ENCODE results near the gene CSTF1.

The CSTF1 gene

DNA sequence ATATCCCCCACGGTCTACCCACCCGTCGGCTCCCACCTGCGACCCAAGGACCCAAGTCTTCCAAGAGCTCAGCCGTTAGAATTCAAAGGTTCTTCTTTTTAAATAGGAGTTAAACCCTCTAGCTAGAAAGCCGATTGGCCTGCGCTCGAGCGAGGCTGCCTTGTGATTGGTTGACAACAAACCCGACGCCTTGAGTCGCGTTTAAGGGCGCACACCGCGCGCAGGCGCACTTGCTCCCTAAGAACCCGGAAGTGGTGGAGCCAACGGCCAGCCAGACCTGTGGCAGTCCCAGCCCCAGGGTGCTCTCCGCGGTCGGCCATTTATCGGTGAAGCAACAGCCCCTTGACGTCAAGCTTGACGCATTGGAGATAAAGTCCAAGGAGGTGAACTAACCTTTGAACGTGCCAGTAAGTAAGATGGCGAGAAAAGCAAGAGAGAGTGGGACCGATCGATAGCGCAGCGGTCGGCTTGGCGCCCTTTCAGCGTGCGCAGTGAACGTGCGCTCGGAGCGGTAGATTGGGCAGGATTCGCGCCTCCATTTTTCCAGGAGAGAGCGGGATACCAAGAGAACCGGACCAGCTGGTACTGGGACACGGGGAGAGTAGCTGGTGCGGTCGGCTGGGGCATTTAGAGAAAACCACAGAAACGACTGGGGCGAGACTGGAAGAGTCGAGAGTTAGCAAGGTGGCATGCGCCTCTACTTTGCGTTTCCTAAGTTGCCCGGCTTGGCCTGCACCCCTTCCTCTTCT lies at the start of gene CSTF1, which contains the start of gene AURKA:
Gene CSTF1, plus strand, starts transcription at position 514 of the 749 bp plus-strand sequence. CDS start 2,908 bp downstream, outside the sequence.
Gene AURKA, minus strand, starts transcription at position 84 of the 749 bp plus-strand sequence. CDS start 4,018 bp downstream, outside the sequence.
- peak; percentile 100 for DNase-seq

DNA sequence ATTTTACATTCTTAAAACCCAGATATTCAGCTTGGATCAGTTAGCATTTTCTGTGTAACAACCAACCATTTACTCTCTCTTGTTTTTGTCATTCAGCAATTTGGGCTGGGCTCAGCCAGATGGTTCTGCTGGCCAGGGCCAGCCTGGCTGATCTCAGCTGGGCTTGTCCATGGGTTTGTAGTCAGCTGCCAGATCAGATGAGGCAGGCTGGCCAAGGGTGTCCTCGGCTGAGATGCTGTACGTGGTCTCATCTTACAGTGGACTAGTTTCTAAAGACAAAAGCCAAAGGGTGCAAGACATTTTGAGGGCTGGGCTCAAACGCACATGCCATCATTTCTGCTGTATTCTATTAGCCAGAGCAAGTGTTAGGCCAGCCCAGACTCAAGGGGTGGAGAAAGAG lies 49.7 kb upstream of the CSTF1 start:
- DNase-seq = no peak

DNA sequence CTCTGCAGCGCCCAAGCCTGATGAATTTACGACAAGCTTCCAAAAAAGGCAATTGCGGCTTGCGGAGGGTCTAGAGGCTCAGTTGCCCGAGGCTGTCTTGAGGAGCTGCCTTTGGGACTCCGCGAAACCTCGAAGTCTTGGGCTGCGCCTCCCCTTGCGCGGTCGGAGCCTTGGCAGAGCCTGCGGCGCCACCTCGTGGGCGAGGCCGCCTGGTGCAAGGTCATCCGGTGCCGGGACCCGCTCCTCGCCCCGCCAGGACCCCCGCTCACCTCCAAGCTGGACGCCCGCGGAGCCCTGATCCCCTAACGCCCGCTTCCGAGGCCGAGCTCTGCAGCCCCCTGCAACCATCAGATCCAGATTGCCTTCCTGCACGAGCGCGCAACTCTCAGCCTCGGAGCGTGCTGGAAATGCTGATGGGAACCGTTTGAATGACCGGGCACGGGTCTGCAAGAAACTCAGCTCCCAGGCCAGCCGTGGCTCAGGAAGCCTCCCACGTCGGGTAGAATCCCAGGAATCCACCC lies 48.5 kb upstream of the CSTF1 start:
- peak; percentile 69 for DNase-seq

DNA sequence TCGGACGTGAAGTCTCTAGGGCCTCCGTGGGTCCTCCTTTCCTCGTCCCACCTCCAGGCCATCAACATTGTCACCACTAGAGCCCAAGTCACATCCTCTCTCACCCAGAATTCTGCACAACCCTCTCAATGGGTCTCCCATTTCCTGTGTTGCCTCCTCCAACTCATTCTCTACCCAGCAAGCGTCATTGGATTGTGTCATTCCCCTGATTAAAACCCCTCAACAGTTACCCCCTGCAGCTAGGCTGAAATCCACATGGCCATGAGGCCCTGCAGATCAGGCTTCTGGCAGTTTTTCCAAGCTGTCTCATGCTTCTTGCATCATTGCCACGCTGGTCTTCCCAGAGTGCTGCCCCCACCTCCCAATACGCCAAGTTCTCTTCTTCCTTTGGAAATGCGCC lies 46.5 kb upstream of the CSTF1 start:
- DNase-seq = no peak

DNA sequence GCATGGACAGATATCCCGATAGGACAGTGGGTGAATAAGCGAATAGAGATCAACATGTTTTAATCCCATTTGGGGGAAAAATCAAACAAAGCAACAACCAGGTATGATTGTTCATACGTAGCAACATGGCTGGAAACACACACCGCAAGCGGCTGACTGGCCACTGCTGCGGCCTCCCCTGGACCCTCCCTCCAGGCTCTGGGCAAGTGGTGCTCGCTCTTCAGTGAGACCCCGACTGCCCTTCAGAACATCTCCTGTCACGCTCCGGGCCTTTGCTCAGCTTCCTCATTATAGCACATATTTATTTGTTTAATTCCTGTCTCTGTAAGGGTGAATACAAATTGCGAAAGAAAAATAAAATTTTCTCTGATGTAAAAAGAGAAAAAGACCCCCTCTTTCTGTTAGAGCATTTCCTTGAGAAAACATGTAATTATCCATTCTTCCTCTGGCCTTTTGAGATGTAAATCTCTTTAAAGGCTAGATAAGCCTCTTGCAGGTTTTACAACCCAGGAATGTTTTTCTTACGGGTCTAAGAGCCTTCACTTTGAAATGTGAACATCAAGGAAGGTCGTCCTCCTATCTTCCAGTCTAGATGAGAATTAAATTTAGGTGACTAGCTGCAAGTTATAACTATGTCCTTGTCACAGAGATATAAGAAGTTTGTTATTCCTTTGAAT lies 44.7 kb upstream of the CSTF1 start:
- no peak for DNase-seq

DNA sequence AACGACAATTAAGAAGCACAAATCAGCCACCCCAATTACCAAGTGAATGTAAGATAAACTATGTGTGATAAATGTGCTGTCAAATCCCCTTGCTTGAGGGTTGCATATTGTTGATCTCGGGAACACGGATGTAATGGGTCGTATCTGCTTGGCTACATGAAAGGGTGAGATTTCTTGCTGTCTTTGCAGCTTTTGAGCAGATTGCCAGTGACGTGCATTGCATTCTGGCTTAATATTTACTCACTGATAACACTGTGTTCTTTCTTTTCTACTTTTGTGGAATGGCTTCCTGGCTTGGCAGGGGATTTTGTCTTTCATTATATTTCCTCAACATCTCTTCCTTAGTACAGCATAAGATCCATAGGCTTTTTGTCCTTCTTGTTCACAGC lies 44.1 kb upstream of the CSTF1 start:
- DNase-seq = no peak

DNA sequence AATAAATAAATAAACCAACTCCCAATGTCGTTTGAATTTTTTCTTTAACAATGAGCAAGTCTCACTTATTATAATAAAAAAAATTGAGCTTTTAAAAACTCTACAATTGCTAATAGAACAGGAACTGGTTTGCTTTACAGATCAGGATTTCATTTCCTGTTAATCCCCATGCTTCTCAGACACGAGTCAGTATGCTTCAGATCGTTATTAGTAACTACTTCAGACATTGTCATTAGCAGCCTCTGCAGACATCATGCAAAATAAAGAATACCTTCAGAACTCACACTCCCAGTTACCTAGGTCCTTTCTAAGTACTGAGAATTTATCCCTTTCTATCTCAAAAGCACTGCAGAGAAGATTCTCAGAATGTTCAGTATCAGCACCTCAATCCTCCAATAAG lies 43.7 kb upstream of the CSTF1 start:
- no peak for DNase-seq

DNA sequence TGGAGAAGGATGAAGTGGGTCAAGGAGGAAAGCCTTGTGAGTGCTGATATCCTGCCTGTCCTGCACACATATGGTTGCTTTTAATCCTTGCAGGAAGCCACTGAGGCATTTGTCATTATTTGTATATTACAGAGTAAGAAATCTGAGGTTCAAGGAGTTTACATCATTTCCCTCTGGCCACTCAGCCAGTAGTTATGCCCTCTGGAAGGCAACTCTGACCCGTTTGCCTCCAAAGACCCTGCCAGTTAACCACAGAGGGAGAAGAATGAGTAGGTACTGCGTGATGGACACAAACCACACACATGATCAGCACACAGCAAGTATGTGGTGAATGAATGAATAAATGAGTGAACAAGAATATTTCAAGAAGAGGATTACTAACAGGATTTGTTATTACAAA lies 41.6 kb upstream of the CSTF1 start:
- no peak for DNase-seq

DNA sequence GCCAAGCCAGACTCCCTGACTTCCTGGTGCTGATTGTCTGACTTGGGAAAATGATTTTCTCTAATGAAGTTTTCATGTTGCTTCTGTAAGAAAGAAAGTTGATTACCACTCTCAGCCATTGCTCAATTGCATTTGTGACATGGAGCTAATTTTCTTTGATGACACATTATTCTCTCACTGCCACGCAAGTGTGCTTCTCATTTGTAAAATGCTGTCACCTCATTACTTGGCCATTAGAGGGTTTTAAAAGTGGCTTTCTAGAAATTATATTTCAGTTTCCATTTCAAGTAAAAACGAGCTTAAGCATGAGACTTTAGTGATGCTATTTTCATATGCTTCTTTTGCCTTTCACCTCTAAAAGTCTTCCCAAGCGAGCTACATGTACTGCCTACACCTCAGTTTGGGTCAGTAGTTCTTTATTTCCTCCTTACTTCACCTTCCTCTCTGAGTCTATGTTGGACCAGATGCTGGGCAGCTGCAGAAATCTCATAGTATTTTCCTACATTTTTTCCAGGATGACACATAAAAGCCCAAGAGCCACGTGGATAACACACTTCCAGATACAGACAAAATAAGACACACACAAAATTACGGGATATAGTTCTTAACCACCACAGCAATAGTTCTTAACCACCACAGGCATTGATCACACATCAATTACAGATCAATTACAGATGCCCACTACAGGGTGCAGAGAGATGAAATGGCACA lies 39.9 kb upstream of the CSTF1 start:
- no peak for DNase-seq

DNA sequence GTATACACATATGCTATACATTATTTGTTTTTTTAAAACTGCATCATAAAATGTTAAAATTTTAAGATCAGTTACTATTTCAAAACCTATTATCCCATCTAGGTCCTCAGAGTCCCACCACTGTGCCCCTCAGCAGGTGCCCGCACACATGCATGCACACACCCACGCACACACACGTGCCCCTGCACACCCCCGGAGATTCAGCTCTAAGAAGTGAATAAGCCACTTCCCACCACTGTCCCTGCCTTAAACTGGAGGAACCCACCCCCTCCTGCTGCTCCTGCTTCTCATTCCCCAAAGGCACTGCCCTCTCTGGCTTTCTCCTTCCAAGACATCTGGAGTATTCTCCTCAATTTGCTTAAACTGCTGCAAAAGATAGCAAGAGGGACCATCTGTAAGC lies 39.1 kb upstream of the CSTF1 start:
- no peak for DNase-seq

DNA sequence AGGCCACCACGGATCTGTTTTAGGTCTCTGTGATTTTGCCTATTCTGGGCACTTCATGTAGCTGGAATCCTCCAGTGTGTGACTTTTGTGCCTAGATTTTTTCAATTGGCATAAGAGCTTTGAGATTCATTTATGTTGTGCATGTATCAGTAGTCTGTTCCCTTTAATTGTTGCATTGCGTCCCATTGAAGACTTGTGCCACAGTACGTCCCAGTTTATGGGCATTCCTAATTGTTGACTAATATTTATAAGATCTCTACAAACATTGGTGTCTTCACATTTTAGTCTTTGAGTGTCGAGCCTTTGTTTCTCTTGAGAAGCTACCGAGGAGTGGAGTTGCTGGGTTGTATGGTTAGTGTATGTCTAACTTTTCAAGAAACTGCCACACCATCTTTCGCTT lies 34.4 kb upstream of the CSTF1 start:
- DNase-seq = no peak

DNA sequence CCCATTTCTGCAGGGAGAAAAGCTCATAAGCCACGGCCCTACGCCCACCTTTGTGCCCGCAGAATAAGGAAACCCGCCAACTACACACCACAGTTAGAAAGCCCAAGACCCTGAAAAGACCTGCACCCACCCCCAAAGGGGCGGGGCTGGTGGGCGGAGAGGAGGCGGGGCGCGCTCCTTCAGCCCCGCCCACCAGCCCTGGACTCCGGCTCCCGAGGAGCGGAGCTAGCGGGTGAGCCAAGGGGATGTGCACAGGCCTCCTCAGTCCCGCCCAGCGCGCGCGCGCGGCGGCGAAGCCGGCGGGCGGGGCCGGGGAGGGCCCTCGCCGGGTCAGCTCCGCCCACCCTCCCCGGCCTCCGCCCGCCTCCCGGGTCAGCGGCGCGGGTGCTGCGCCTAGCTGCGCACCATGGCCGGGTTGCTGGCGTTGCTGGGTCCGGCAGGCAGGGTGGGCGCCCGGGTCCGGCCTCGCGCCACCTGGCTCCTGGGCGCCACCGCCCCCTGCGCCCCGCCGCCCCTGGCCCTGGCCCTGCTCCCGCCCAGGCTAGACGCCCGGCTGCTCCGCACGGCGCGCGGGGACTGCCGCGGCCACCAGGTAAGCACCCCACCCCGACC lies 33.7 kb upstream of the CSTF1 start, which contains the start of gene FAM210B:
Gene FAM210B, plus strand, starts transcription at position 375 of the 612 bp plus-strand sequence. Its CDS starts 32 bp downstream, at position 407.
- DNase-seq = peak; percentile 95

DNA sequence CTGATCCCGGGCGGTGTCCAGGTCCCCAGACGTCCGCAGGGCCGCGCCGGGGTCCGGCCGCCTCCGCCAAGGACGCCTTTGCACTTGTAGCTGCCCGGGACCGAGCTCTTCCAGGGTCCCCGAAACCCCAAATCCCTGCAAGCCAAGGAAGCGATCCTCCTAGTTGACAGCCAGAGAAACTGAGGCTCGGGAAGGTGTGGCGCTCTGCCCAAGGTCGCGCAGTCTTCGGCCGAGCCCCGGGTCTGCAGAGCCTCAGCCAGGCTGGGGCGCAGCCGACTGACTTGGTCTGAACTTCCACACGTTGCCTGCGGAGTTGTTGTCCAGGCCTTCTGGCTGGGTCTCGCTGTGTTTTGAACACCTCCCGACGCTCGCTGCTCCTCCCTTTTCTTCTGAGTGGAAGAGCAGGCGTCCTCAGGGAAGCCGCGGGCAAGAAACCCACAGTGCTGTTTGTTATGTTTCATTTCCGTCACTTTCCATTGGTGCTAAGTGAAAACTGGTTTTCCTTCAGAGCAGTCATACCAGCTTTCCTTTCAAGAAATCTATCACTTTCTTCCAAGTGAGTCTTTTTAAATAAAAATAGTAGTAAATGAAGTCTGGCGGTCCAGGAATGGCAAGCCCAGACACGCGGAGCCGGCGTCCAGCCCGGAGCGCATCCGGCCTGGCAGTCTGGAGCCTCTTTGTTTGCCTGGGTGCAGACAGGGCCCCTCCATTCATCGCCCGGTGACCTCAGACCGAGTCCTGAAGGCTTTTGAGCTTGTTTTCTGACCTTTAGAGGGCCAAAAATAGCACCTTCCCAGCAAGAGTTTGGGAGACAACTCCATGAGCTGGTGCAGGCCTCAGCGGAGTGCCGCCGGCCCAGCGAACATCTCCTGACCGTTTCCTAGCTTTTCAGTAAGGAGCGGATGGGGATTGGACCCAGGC lies 33.0 kb upstream of the CSTF1 start:
- peak; percentile 61 for DNase-seq

DNA sequence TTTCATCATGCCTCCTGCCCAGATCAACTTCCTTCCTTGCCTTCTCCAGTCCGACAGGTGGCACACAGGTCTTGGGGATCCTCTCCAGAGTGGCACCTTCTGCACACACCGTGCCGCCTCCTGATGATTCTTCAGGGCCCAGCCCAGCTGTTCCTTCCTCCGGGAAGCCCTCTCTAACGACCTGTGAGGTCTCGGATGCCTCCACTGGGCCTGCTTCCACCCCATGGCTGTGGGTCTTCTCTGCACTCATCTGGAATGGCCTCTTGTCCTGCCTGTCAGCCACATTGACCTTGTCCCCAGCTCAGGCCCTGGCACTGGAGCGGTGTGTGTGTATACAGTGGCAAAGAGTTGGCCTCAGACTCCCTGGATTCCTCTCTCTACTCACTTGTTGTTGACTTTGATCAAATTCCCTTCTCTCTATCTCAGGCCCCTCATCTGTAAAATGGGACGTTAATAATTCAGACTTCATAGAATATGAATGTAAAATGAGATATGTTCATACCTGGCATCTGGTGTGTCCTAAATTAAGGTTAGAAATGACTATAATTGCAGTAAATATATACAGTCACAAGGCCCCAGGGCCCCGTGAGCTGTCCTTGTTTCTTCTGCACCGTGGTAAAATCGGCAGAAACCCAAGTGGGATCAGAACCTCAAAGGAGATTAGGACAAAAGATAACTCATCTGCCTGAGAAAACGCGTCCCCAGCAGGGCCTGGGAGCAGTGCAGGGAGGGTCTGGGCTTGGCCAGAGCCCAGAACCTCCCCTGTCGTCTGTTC lies 32.1 kb upstream of the CSTF1 start:
- DNase-seq = no peak

DNA sequence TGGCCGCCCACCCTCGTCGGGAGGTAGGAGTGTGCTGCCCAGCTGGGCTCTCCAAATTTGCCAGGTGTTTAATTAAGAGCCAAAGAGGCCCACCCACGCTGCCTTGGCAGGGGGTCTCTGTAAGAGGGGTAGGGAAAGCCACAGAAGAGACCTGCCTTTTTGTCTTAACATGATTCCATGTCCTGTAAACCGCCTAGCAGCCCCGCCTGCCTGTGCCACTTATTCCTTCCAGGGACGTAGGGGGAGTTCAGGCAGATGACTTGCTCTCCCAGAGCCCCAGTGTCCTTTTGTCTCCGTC lies 31.6 kb upstream of the CSTF1 start:
- DNase-seq = no peak

DNA sequence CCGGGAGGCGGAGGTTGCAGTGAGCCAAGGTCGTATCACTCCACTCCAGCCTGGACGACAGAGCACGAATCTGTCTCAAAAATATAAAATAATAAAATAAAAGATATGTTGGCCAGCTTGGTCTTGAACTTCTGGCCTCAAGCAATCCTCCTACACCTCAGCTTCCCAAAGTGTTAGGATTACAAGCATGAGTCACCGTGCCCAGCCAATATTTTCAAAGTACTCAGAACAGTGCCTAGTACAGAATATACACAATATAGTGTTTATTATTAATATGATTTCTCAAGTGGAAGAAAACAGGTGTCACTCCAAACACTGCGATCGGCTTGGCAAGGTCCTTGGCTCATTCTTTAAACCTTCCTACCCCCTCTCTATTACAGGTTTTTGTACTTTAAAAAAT lies 30.5 kb upstream of the CSTF1 start:
- DNase-seq = no peak

DNA sequence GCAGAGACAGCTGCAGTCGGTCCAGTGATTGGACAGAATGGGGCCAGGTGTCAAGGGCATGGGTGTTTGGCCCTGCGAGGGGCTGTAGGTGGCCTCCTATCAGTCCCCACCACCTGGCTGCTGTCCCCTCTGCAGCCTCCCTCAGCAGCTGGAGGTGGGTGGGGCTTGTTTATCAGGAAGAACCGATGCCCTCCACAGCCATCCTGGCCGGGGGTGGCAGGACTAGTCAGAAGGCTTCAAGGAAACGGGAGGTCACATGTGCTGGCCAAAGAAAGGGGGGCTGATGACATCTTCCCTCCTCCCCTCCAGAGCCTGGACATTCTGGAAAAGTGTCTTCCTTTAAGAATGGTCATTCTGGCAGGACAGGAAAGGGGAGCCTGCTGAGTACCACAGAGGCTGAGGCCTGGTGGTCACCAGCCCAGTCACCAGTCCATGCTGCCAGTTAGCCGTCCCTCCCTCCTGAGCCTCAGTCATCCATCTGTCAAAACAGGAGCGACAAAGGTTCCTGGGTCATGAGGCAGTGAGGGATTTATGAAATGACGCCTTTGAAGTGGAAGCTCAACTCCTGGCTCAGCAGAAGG lies 29.5 kb upstream of the CSTF1 start:
- DNase-seq = peak; percentile 56

DNA sequence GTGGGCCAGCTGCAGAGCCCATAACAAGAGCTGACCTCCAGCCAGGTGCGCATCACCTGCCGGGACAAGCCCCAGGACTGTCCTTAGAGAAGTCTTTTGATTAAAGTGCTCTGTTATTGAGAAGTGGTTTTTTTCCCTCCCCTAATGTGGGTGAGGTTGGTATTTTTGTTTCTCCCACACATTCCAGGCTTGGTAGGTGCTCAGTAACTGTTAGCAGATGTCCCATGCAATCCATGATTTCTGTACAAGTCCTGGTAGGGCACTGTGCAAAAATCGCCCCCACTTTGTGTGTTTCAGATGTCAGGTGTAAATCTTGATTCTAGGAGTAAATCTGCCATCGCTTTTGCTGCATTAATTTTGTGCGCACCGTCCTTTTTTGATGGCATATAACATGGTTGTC lies 29.0 kb upstream of the CSTF1 start:
- no peak for DNase-seq

DNA sequence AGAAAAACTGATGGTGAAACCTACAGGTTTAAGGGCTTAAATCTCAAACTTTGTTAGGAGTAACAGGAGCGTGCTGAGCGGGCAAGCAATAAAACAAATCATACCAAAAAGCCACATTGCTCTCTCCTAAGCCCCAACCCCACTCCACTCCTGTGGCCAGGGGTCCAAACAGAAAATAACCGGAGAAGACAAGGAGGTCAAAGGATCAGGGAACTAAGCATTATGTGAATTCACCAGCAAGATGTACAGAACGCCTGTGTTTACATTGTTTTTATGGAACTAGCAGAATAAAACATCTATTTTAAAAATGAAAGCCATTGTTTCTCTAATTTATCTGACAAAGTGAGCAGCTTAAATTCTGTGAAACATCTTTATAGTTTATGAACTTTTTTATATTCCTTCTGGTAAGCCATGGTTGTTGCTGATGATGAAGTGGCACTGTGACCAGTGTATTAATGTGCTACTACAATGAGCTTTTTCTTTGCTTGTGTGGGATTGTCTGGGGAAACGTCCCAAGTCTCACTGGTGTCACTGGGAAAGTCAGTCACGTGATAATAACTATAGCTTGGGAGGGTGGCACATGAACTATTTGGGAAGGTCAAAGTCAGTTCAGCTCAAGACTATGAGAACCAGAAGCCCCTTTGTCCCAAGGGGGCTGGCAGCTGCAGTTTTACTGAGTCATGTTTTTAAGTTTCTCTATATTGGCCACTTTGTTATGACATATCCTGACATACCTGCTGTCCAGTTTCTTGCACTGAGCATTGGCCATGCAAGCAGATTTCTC lies 23.9 kb upstream of the CSTF1 start:
- DNase-seq = no peak

DNA sequence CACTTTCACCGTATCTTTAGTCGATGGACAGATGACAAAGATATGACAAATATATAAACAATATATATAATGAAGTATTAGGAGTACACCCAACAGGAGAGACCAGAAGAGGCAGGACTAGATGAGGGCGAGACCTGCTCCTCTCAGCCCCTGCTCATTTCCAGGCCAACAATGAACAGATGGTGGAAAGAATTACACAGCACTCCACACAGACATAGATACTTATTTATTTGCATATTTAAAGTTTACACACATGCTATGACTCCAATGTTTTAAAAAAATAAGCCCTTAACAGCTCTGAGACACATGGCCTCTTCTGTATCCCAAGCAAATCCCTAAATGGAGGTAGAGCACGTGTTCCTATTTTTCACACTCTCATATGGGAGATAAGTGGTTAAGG lies 23.3 kb upstream of the CSTF1 start:
- no peak for DNase-seq

All from NCI-H82 (cell line).